ENCODE data around the gene GABBR2. TPM values are rescaled to one million over a fixed set of nuclear protein-coding genes. Genes with fewer than 3 reads are reported as not detected.

The GABBR2 gene
- total and polyA plus RNA-seq, 2 of the 8 experiments (the other 6 are each of a cell fraction or from before 2014, with no cell fraction given) = 0.50 to 1.2 TPM

GRCh38 chr9:98271479-98271878 lies 437.3 kb downstream of the GABBR2 start:
- no peak for FAIRE-seq
- DNase-seq (ENCODE audit: low read depth in 1 of 2, low spot score in 2 of 2) = no peak

More at GRCh38 chr9:98271479-98271878, 437.3 kb downstream of the GABBR2 start:
- Histone ChIP-seq H3K27ac (ENCODE audit: low read depth, low read length) (no peak overlapping the region), H2AFZ (ENCODE audit: low read length) (no peak overlapping the region), H3K4me3 (ENCODE audit: extremely low read depth in 1 of 4, insufficient read depth in 2 of 4, low read depth in 3 of 4, low read length in 4 of 4) (no peak overlapping the region), H2BK12ac (ENCODE audit: low read depth, low read length) (no peak overlapping the region), H3K14ac (ENCODE audit: insufficient read length) (no peak overlapping the region), H3K9ac (replicated peaks in 1 of 4; ENCODE audit: extremely low read depth in 1 of 4, low read depth in 3 of 4, low read length in 3 of 4) (no peak overlapping the region), H3K18ac (ENCODE audit: extremely low read depth, low read length) (no peak overlapping the region), H2AK5ac (ENCODE audit: low read depth, low read length) (no peak overlapping the region), H2BK15ac (ENCODE audit: low read length) (no peak overlapping the region), H3K4ac (replicated peaks; ENCODE audit: insufficient read length, low read depth, low read length) (no peak overlapping the region), H2BK5ac (ENCODE audit: low read depth, low read length) (0 out of 2 replicates have a peak overlapping the region, but pooled peaks have one; percentile 5), H4K8ac (ENCODE audit: extremely low read depth, insufficient read depth, low read length) (no peak overlapping the region), H3K4me2 (ENCODE audit: insufficient read depth in 1 of 2, low read depth in 2 of 2, low read length in 2 of 2) (no peak overlapping the region), H3K23ac (ENCODE audit: insufficient read length) (no peak overlapping the region), H3K4me1 (replicated peaks in 1 of 4; ENCODE audit: control insufficient read depth in 3 of 4, insufficient read depth in 4 of 4, low read length in 3 of 4) (no peaks in the 10 kb centered on the region; a peak in 2 of 7 replicates), H3K9me3 (ENCODE audit: insufficient read depth in 2 of 2, low read depth in 1 of 2, low read length in 1 of 2) (no peaks in the 10 kb centered on the region), H3K23me2 (ENCODE audit: low read depth, low read length) (no peaks in the 10 kb centered on the region), H3K56ac (replicated peaks; ENCODE audit: insufficient read length, low read depth, low read length) (no peak overlapping the region), H4K5ac (ENCODE audit: insufficient read length, low read depth, low read length) (no peak overlapping the region), H2BK120ac (replicated peaks; ENCODE audit: low read depth, low read length) (no peak overlapping the region), H3K27me3 (replicated peaks in 1 of 4; ENCODE audit: control insufficient read depth in 3 of 4, extremely low read depth in 1 of 4, insufficient read depth in 3 of 4, low read length in 3 of 4) (no peaks in the 10 kb centered on the region), H4K91ac (replicated peaks; ENCODE audit: insufficient read length, low read length) (no peak overlapping the region), H3K36me3 (ENCODE audit: control insufficient read depth in 2 of 4, insufficient read depth in 4 of 4, low read length in 3 of 4) (no peaks in the 10 kb centered on the region), H2BK20ac (ENCODE audit: low read length) (no peak overlapping the region), H4K20me1 (replicated peaks in 1 of 2; ENCODE audit: control insufficient read depth in 1 of 2, insufficient read depth in 2 of 2, low read length in 2 of 2) (no peaks in the 10 kb centered on the region), H3K79me1 (ENCODE audit: low read depth, low read length) (no peaks in the 10 kb centered on the region), H3K79me2 (ENCODE audit: control insufficient read depth in 1 of 2, insufficient read depth in 2 of 2, low read length in 2 of 2) (no peaks in the 10 kb centered on the region)
- WGBS, 2 experiments (ENCODE audit: extremely low coverage in 1 of 2, insufficient coverage in 1 of 2, insufficient read length in 1 of 2, insufficient replicate concordance in 2 of 2, low coverage in 1 of 2, low lambda C conversion rate in 2 of 2, missing lambda C conversion rate in 1 of 2) = 83% methylated on average over 3 of the region's 3 CpGs; no CpG with 5 or more reads in 1 of the 2 experiments
- CTCF ChIA-PET (ENCODE audit: partially characterized antibody) = interaction anchor here (0.8 to 1.4 kb wide), 4 partner anchors 38 to 198 kb away, joined by 3 to 4 read pairs (median 3); no protein-coding TSS in a partner anchor
- TF ChIP-seq MAX (IDR thresholded peaks at IDR 0.05) = 0 out of 2 replicates have a peak, but pooled peaks have one; percentile 24
- TF ChIP-seq TCF12 (IDR thresholded peaks at IDR 0.05; ENCODE audit: low read depth, low read length) = no peak
- POLR2A ChIA-PET (ENCODE audit: partially characterized antibody) = interaction anchor here (0.6 kb wide), 1 partner anchor 8 kb away, joined by 3 read pairs; no protein-coding TSS in a partner anchor

Measured in H1 (cell line).